Rectal smooth muscle tissue (tissue), 1 donor: ENCODE results near the gene PLB1.

Source experiments
- H3K27ac ChIP-seq: one replicate; pipeline ENCODE4 v1.7.0; 2013; ENCODE audit warnings: low read depth, low read length, inconsistent platforms
- H3K27me3 ChIP-seq: one replicate; pipeline ENCODE4 v1.7.0; 2013; ENCODE audit warnings: low read length; ENCODE audit not compliant: control insufficient read depth, insufficient read depth
- H3K36me3 ChIP-seq: one replicate; pipeline ENCODE4 v1.7.0; 2013; ENCODE audit warnings: low read length; ENCODE audit not compliant: control insufficient read depth, insufficient read depth
- H3K4me1 ChIP-seq: one replicate; pipeline ENCODE4 v1.7.0; 2013; ENCODE audit warnings: low read length; ENCODE audit not compliant: control insufficient read depth, insufficient read depth
- H3K4me3 ChIP-seq: one replicate; pipeline ENCODE4 v1.7.0; 2013; ENCODE audit warnings: low read length
- H3K9ac ChIP-seq: one replicate; pipeline ENCODE4 v1.7.0; 2013; ENCODE audit warnings: low read length

PLB1 gene

GRCh38 chr2:28640260-28640907, 144.5 kb downstream of the PLB1 start:
- Histone ChIP-seq H3K9ac (no peak overlapping the region), H3K4me1 (peaks cover 11% of the 10 kb centered on the region), H3K27me3 (no peaks in the 10 kb centered on the region), H3K4me3 (no peak overlapping the region), H3K36me3 (no peaks in the 10 kb centered on the region), H3K27ac (no peak overlapping the region)

- H3K4me3 ChIP-seq: no peak overlapping the region
- H3K4me1 ChIP-seq: peaks cover 6% of the 10 kb centered on the region
- H3K27me3 ChIP-seq: no peaks in the 10 kb centered on the region
- H3K27ac ChIP-seq: no peak overlapping the region
- H3K9ac ChIP-seq: no peak overlapping the region
- H3K36me3 ChIP-seq: no peaks in the 10 kb centered on the region
Observed at GRCh38 chr2:28640908-28641300, 145.0 kb downstream of the PLB1 start.

- no peaks in the 10 kb centered on the region for H3K36me3 ChIP-seq
- peaks cover 6% of the 10 kb centered on the region for H3K4me1 ChIP-seq
- H3K9ac ChIP-seq: no peak overlapping the region
- H3K4me3 ChIP-seq: no peak overlapping the region
- no peaks in the 10 kb centered on the region for H3K27me3 ChIP-seq
- no peak overlapping the region for H3K27ac ChIP-seq
Observed at GRCh38 chr2:28642796-28643195, 146.9 kb downstream of the PLB1 start.

- H3K27ac ChIP-seq: no peak overlapping the region
- no peaks in the 10 kb centered on the region for H3K36me3 ChIP-seq
- peaks cover 6% of the 10 kb centered on the region for H3K4me1 ChIP-seq
- no peaks in the 10 kb centered on the region for H3K27me3 ChIP-seq
- no peak overlapping the region for H3K9ac ChIP-seq
- no peak overlapping the region for H3K4me3 ChIP-seq
Observed at GRCh38 chr2:28643327-28643726, 147.5 kb downstream of the PLB1 start.

- Histone ChIP-seq H3K27me3 (no peaks in the 10 kb centered on the region), H3K9ac (no peak overlapping the region), H3K4me3 (no peak overlapping the region), H3K4me1 (peaks cover 6% of the 10 kb centered on the region), H3K36me3 (no peaks in the 10 kb centered on the region), H3K27ac (peak overlapping the region; percentile 31)
Observed at GRCh38 chr2:28643911-28644334, 148.1 kb downstream of the PLB1 start.

GRCh38 chr2:28644760-28645159, 148.9 kb downstream of the PLB1 start:
- H3K4me1 ChIP-seq: peaks cover 6% of the 10 kb centered on the region

GRCh38 chr2:28645553-28645952, 149.7 kb downstream of the PLB1 start:
- peaks cover 6% of the 10 kb centered on the region for H3K4me1 ChIP-seq
- no peak overlapping the region for H3K9ac ChIP-seq
- H3K27ac ChIP-seq: no peak overlapping the region
- no peaks in the 10 kb centered on the region for H3K36me3 ChIP-seq
- no peak overlapping the region for H3K4me3 ChIP-seq
- no peaks in the 10 kb centered on the region for H3K27me3 ChIP-seq

More at GRCh38 chr2:28644760-28645159, 148.9 kb downstream of the PLB1 start:
- H3K36me3 ChIP-seq: no peaks in the 10 kb centered on the region
- no peaks in the 10 kb centered on the region for H3K27me3 ChIP-seq
- no peak overlapping the region for H3K4me3 ChIP-seq
- no peak overlapping the region for H3K9ac ChIP-seq
- no peak overlapping the region for H3K27ac ChIP-seq

- Histone ChIP-seq H3K27ac (no peak overlapping the region), H3K27me3 (no peaks in the 10 kb centered on the region), H3K4me1 (peaks cover 6% of the 10 kb centered on the region), H3K9ac (no peak overlapping the region), H3K36me3 (no peaks in the 10 kb centered on the region), H3K4me3 (no peak overlapping the region)
Observed at GRCh38 chr2:28647682-28648081, 151.8 kb downstream of the PLB1 start.

- H3K27me3 ChIP-seq: no peaks in the 10 kb centered on the region
Observed at GRCh38 chr2:28648147-28648546, 152.3 kb downstream of the PLB1 start.

GRCh38 chr2:28648671-28649395, 153.0 kb downstream of the PLB1 start:
- Histone ChIP-seq H3K27me3 (no peaks in the 10 kb centered on the region), H3K4me3 (no peak overlapping the region), H3K27ac (peak overlapping the region; percentile 65), H3K36me3 (no peaks in the 10 kb centered on the region), H3K4me1 (peaks cover 6% of the 10 kb centered on the region), H3K9ac (no peak overlapping the region)

More at GRCh38 chr2:28648147-28648546, 152.3 kb downstream of the PLB1 start:
- Histone ChIP-seq H3K36me3 (no peaks in the 10 kb centered on the region), H3K4me1 (peaks cover 6% of the 10 kb centered on the region), H3K9ac (no peak overlapping the region), H3K4me3 (no peak overlapping the region), H3K27ac (no peak overlapping the region)

GRCh38 chr2:28649481-28650265, 153.8 kb downstream of the PLB1 start:
- no peaks in the 10 kb centered on the region for H3K36me3 ChIP-seq
- H3K4me3 ChIP-seq: no peak overlapping the region
- H3K4me1 ChIP-seq: peaks cover 9% of the 10 kb centered on the region
- H3K27me3 ChIP-seq: no peaks in the 10 kb centered on the region
- no peak overlapping the region for H3K9ac ChIP-seq
- H3K27ac ChIP-seq: no peak overlapping the region

- H3K9ac ChIP-seq: no peak overlapping the region
- H3K4me1 ChIP-seq: peaks cover 9% of the 10 kb centered on the region
- H3K27ac ChIP-seq: no peak overlapping the region
- H3K27me3 ChIP-seq: no peaks in the 10 kb centered on the region
- H3K36me3 ChIP-seq: no peaks in the 10 kb centered on the region
- no peak overlapping the region for H3K4me3 ChIP-seq
Observed at GRCh38 chr2:28650266-28650584, 154.4 kb downstream of the PLB1 start.
